BLaER1 treated with 17β-estradiol and CSF1 and Interleukin-3, amounts not matched to agents 10 nM and 100 nM (cell line): ENCODE measurements around the gene NME7.
"Not testable (repeated sequence)": the region's sequence is repeated elsewhere in the genome, so short reads cannot be mapped to it uniquely, and the experiment has no call there.

Experiments used
- H3K27ac ChIP-seq, 11 experiments: shearing (Covaris generic); formaldehyde crosslinking; 2 replicates each; pipeline ENCODE4 v1.8.1; 2022
- H3K27me3 ChIP-seq, 11 experiments: shearing (Covaris generic); formaldehyde crosslinking; 2 replicates each; pipeline ENCODE4 v1.8.1; 2022
- H3K36me3 ChIP-seq, 11 experiments: shearing (Covaris generic); formaldehyde crosslinking; 2 replicates each; pipeline ENCODE4 v1.8.1; 2022
- H3K4me1 ChIP-seq, 10 experiments: shearing (Covaris generic); formaldehyde crosslinking; 2 replicates each; pipeline ENCODE4 v1.8.1; 2022
- H3K4me2 ChIP-seq, 11 experiments: shearing (Covaris generic); formaldehyde crosslinking; 2 replicates each; pipeline ENCODE4 v1.8.1; 2022
- H3K4me3 ChIP-seq, 10 experiments: shearing (Covaris generic); formaldehyde crosslinking; 2 replicates each; pipeline ENCODE4 v1.8.1; 2022
- H3K9ac ChIP-seq, 11 experiments: shearing (Covaris generic); formaldehyde crosslinking; 2 replicates each; pipeline ENCODE4 v1.8.1; 2022
- H3K9me3 ChIP-seq, 11 experiments: shearing (Covaris generic); formaldehyde crosslinking; replicated peaks in 1 of 11; 2 replicates each; pipeline ENCODE4 v1.8.1; 2022
- H4K20me1 ChIP-seq, 11 experiments: shearing (Covaris generic); formaldehyde crosslinking; 2 replicates each; pipeline ENCODE4 v1.8.1; 2022
- Cebpa-rat ChIP-seq, 11 experiments: shearing (Covaris generic); IDR thresholded peaks; 2 replicates each; pipeline ENCODE4 v1.8.1; 2022

Gene NME7

GRCh38 chr1:169347688-169348382 is 19.8 kb downstream of the NME7 start:
- H4K20me1 ChIP-seq: no peaks in the 10 kb centered on the region
- H3K9me3 ChIP-seq: peaks cover 0 to 6% (median under 1%) of the 10 kb centered on the region in 11 experiments; a peak in 5 of 22 replicates
- H3K4me1 ChIP-seq: peaks cover 0 to 6% (median 2%) of the 10 kb centered on the region in 10 experiments; a peak in 7 of 20 replicates
- TF ChIP-seq Cebpa-rat (IDR thresholded peaks at IDR 0.05): no peak
- no peaks in the 10 kb centered on the region for H3K36me3 ChIP-seq
- no peak overlapping the region for H3K4me3 ChIP-seq
- no peak overlapping the region for H3K27ac ChIP-seq
- H3K27me3 ChIP-seq: no peaks in the 10 kb centered on the region
- H3K9ac ChIP-seq: no peak overlapping the region
- no peak overlapping the region for H3K4me2 ChIP-seq

- H3K4me3 ChIP-seq: no peak overlapping the region
- TF ChIP-seq Cebpa-rat (IDR thresholded peaks at IDR 0.05): no peak
These were observed 21.5 kb downstream of the NME7 start for GRCh38 chr1:169346036-169346589.

GRCh38 chr1:169345511-169345910 is 22.1 kb downstream of the NME7 start:
- H3K9ac ChIP-seq: no peak overlapping the region
- H3K9me3 ChIP-seq: peaks cover 3 to 16% (median 13%) of the 10 kb centered on the region in 11 experiments; a peak in 20 of 22 replicates
- H3K4me2 ChIP-seq: no peak overlapping the region
- no peak overlapping the region for H3K27ac ChIP-seq
- no peaks in the 10 kb centered on the region for H4K20me1 ChIP-seq
- no peak overlapping the region for H3K4me3 ChIP-seq
- H3K4me1 ChIP-seq: peaks cover 0 to 8% (median 4%) of the 10 kb centered on the region in 10 experiments; a peak in 10 of 20 replicates
- TF ChIP-seq Cebpa-rat (IDR thresholded peaks at IDR 0.05): no peak
- H3K27me3 ChIP-seq: no peaks in the 10 kb centered on the region
- peaks cover 0 to 11% (median 7%) of the 10 kb centered on the region in 11 experiments; a peak in 7 of 22 replicates for H3K36me3 ChIP-seq

More at GRCh38 chr1:169346036-169346589, 21.5 kb downstream of the NME7 start:
- Histone ChIP-seq H3K27me3 (no peaks in the 10 kb centered on the region), H3K4me2 (no peak overlapping the region), H3K27ac (no peak overlapping the region), H3K9me3 (peaks cover 0 to 10% (median 7%) of the 10 kb centered on the region in 11 experiments; a peak in 18 of 22 replicates), H4K20me1 (no peaks in the 10 kb centered on the region), H3K4me1 (peaks cover 0 to 6% (median 3%) of the 10 kb centered on the region in 10 experiments; a peak in 10 of 20 replicates), H3K36me3 (peaks cover 0 to 9% (median 6%) of the 10 kb centered on the region in 11 experiments; a peak in 7 of 22 replicates), H3K9ac (no peak overlapping the region)

- H3K4me2 ChIP-seq, H3K27ac ChIP-seq: not testable (repeated sequence)
- peaks cover 0 to 11% (median 7%) of the 10 kb centered on the region in 11 experiments; a peak in 8 of 22 replicates for H3K36me3 ChIP-seq
These were observed 25.5 kb downstream of the NME7 start for GRCh38 chr1:169342096-169342495.

GRCh38 chr1:169340882-169341281 is 26.7 kb downstream of the NME7 start:
- Histone ChIP-seq H3K9me3 (peaks cover 15 to 35% (median 24%) of the 10 kb centered on the region in 11 experiments; a peak in 21 of 22 replicates), H3K4me2 (peak overlapping the region in 2 of 11 experiments; percentile 21 to 23; a peak in 2 of 22 replicates), H3K4me3 (no peak overlapping the region), H3K4me1 (peaks cover 0 to 8% (median 0%) of the 10 kb centered on the region in 10 experiments; a peak in 3 of 20 replicates), H3K27me3 (no peaks in the 10 kb centered on the region), H3K36me3 (peaks cover 0 to 11% (median 7%) of the 10 kb centered on the region in 11 experiments; a peak in 9 of 22 replicates), H4K20me1 (no peaks in the 10 kb centered on the region), H3K27ac (no peak overlapping the region), H3K9ac (no peak overlapping the region)
- no peak for TF ChIP-seq Cebpa-rat (IDR thresholded peaks at IDR 0.05)

More at GRCh38 chr1:169342096-169342495, 25.5 kb downstream of the NME7 start:
- H3K9me3 ChIP-seq: peaks cover 13 to 32% (median 20%) of the 10 kb centered on the region in 11 experiments; a peak in 20 of 22 replicates
- not testable (repeated sequence) for H3K4me1 ChIP-seq, H4K20me1 ChIP-seq, H3K27me3 ChIP-seq, H3K4me3 ChIP-seq, H3K9ac ChIP-seq

GRCh38 chr1:169339773-169340172 is 27.8 kb downstream of the NME7 start:
- Histone ChIP-seq H4K20me1 (no peaks in the 10 kb centered on the region), H3K4me2 (no peak overlapping the region), H3K4me1 (peaks cover 0 to 8% (median 0%) of the 10 kb centered on the region in 10 experiments; a peak in 3 of 20 replicates), H3K4me3 (no peak overlapping the region), H3K9me3 (peaks cover 15 to 41% (median 24%) of the 10 kb centered on the region in 11 experiments; a peak in 21 of 22 replicates), H3K27me3 (no peaks in the 10 kb centered on the region), H3K36me3 (peaks cover 0 to 12% (median 7%) of the 10 kb centered on the region in 11 experiments; a peak in 9 of 22 replicates), H3K27ac (no peak overlapping the region), H3K9ac (no peak overlapping the region)
- TF ChIP-seq Cebpa-rat (IDR thresholded peaks at IDR 0.05): no peak

- TF ChIP-seq Cebpa-rat (IDR thresholded peaks at IDR 0.05): no peak
These were observed 29.0 kb downstream of the NME7 start for GRCh38 chr1:169338617-169339016.

GRCh38 chr1:169336947-169337715 is 30.5 kb downstream of the NME7 start:
- H3K4me3 ChIP-seq, H4K20me1 ChIP-seq, H3K27me3 ChIP-seq, H3K27ac ChIP-seq, H3K9ac ChIP-seq, H3K4me2 ChIP-seq, H3K4me1 ChIP-seq: not testable (repeated sequence)
- Histone ChIP-seq H3K36me3 (peaks cover 0 to 12% (median 7%) of the 10 kb centered on the region in 11 experiments; a peak in 9 of 22 replicates), H3K9me3 (peaks cover 15 to 40% (median 24%) of the 10 kb centered on the region in 11 experiments; a peak in 21 of 22 replicates)

More at GRCh38 chr1:169338617-169339016, 29.0 kb downstream of the NME7 start:
- peaks cover 15 to 41% (median 24%) of the 10 kb centered on the region in 11 experiments; a peak in 21 of 22 replicates for H3K9me3 ChIP-seq
- no peak overlapping the region for H3K4me2 ChIP-seq
- no peak overlapping the region for H3K4me3 ChIP-seq
- H3K9ac ChIP-seq: no peak overlapping the region
- H4K20me1 ChIP-seq: no peaks in the 10 kb centered on the region
- peaks cover 0 to 12% (median 7%) of the 10 kb centered on the region in 11 experiments; a peak in 9 of 22 replicates for H3K36me3 ChIP-seq
- H3K27me3 ChIP-seq: no peaks in the 10 kb centered on the region
- H3K4me1 ChIP-seq: peaks cover 0 to 8% (median 0%) of the 10 kb centered on the region in 10 experiments; a peak in 3 of 20 replicates
- H3K27ac ChIP-seq: no peak overlapping the region

GRCh38 chr1:169334727-169335126 is 32.9 kb downstream of the NME7 start:
- not testable (repeated sequence) for H3K4me1 ChIP-seq, H3K36me3 ChIP-seq, H3K4me3 ChIP-seq, H3K27ac ChIP-seq, H3K9ac ChIP-seq, H3K4me2 ChIP-seq, H4K20me1 ChIP-seq, H3K27me3 ChIP-seq
- H3K9me3 ChIP-seq: peaks cover 16 to 34% (median 26%) of the 10 kb centered on the region in 11 experiments; a peak in 21 of 22 replicates
